Esophagus muscularis mucosa (tissue), 3 donors: ENCODE results near the gene TIMP2.

Experiments used
- CTCF ChIP-seq, 3 experiments: fragments of 200-600 bp in 2 of 3; fragments of 450-650 bp in 1 of 3; sonication (generic) in 2 of 3; IDR thresholded peaks; one replicate each; pipeline ENCODE4 v1.5.1; 2017 to 2019; ENCODE audit warnings: antibody characterized with exemption in 3 of 3, mild to moderate bottlenecking in 2 of 3, moderate library complexity in 1 of 3
- POLR2A ChIP-seq: fragments of 450-650 bp; IDR thresholded peaks from one replicate; pipeline ENCODE4 v1.6.1; 2017; ENCODE audit warnings: antibody characterized with exemption, moderate library complexity, mild to moderate bottlenecking, low read depth

GRCh38 chr17:78840780-78841611, 84.2 kb downstream of the TIMP2 start, which contains the start of gene USP36:
- TF ChIP-seq CTCF (IDR thresholded peaks at IDR 0.05) (peak in 2 of 3 experiments; percentile 8 to 41), POLR2A (peak; percentile 87)
